GM13977 (cell line): ENCODE results near the gene KATNAL2.
"Not testable (repeated sequence)": the region's sequence is repeated elsewhere in the genome, so short reads cannot be mapped to it uniquely, and the experiment has no call there.

Experiments
- DNase-seq: peaks from one replicate; pipeline ENCODE4 v3.0.0; 2012; ENCODE audit warnings: low spot score
- CTCF ChIP-seq: IDR thresholded peaks from 2 replicates; pipeline ENCODE4 v1.5.1; 2012; ENCODE audit warnings: mild to moderate bottlenecking, control low read depth; ENCODE audit not compliant: insufficient read depth; ENCODE audit errors: extremely low read depth, missing control alignments
- in situ Hi-C: fragments of 300-500 bp; cut with MboI; formaldehyde crosslinking; loops from one replicate; pipeline ENCODE4 v1.12.0; 2022; ENCODE audit warnings: low sequenced_read_pairs, low pct_unique_long_range_greater_than_20kb, mixed read lengths, inconsistent platforms; ENCODE audit not compliant: unreplicated experiment

The KATNAL2 gene

DNA sequence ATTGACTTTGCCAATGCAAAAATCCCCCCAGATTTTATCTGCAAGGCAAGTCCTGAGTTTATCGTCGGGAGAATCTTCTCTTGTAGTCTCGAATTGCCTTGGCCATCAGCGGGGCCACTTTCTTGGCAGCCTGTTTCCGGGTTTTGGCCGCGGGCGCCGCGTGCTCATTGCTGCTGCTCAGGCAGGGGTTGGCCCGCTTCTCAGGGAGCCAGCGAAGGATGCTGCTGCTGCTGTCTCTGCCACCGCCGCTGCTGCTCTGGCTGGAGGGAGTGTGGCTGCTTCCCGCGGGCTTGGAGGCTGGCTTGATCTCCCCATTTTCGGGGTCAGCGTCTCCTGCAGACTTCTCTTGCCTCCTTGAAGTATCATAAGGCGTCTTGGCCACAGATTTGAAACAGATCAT, 115.5 kb downstream of the KATNAL2 start:
- in situ Hi-C loops = no loop called here
- no peak for TF ChIP-seq CTCF
- DNase-seq = no peak

- DNase-seq, in situ Hi-C loops: not testable (repeated sequence)
Measured at GRCh38 chr18:47034591-47034990, 117.2 kb downstream of the KATNAL2 start.

- TF ChIP-seq CTCF = no peak
- no peak for DNase-seq
- in situ Hi-C loops = no loop called here
Measured at GRCh38 chr18:47035156-47035671, 117.8 kb downstream of the KATNAL2 start, which contains the start of gene ELOA2. Gene ELOA2, minus strand, starts transcription at chr18:47035621. Its CDS starts 357 bp downstream, at chr18:47035264.

GRCh38 chr18:47036298-47036874, 119.0 kb downstream of the KATNAL2 start:
- DNase-seq = peak; percentile 51
- TF ChIP-seq CTCF = peak; percentile 53
- in situ Hi-C loops = no loop called here

DNA sequence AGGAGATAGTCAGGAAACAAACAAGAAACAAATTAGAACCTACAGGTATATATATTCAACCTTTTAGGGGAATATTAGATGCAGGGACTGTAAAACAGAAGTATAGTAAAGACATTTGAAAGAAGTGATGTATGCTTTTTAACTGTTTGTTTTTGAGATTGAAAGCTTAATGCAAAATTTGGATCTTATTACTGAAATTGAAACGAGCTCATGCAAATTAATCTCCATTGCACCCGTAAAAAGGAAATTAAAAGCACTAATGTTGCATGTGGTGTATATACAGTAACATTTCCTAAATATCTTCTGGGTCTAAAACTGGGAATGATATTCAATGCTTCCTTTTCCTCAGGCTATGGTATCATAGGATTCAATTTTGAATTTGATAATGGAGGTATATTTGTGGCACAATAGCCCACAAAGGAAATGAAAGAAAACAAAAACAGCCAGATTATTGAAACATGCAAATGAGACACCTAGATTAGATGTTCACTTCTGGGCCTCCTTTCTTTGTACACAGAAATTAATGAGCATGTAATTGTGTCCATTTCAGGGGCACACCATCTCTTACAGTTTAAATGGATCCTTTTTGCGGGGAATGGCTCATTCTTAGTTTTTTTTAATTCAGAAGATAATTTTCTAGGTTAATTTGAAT, 119.7 kb downstream of the KATNAL2 start:
- in situ Hi-C loops = no loop called here
- TF ChIP-seq CTCF = no peak
- no peak for DNase-seq

DNA sequence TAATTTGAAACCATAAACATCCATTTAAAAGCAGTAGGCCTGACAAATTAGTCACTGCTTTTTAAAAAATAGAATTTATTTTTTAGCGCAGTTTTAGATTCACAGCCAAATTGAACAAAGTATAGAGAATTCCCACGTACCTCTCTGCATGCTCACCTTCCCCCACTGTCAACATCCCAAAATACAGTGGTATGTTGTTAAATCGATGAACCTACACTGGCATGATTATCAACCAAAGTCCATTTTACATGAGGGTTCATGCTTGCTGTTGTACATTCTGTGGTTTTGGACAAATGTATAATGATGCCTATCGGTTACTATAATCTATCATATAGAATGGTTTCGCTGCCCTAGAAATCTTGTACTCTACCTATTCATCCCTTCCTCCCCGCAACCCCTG, 123.6 kb downstream of the KATNAL2 start:
- in situ Hi-C loops = no loop called here
- no peak for TF ChIP-seq CTCF
- no peak for DNase-seq

DNA sequence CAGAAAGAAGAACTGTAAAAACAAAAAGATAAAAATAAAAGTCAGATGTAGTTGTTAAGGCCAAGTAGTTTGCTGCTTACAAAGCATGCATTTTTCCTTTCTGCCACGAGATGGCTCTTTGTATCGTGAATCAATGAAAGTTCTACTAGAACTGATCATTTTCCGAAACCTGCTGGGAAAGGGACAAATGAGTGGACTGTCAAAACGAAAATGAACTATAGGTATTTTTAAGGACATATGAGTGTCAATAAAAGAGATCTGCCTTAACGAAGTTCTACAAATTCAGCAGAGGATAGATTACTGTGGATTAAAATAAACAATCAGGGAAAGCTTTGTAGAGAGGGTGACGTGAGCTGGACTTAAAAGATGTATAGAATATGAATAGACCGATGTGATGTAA, 133.1 kb downstream of the KATNAL2 start:
- peak; percentile 43 for DNase-seq
- in situ Hi-C loops = no loop called here
- TF ChIP-seq CTCF = peak; percentile 76
